ENCODE data around the gene BACE2.

Gene BACE2

DNA sequence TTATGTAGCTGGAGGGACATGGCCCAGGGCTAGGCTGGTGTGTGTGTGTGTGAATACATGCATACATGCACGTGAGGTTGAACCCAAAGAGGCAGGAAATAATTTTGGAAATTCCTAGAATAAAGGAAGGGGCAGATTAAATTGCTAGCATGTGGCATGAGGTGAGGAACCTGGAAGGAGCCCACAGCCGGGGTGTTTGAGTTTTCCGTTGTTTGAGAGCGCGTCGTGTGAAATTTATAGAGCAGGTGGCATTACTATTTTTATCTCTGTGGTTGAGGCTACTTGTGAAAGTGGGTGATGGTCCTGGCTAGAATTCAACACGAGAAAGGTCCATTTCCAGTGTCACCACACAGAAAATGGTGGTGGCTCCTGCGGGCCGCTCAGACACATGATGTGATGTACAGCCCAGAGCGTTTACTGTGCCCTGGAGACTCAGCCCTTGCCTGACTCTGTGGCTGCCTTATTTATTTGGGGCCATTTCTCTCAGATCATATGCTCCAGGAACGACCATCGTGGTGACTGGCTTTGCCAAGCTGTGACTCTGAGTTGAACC is 48.0 kb downstream of the BACE2 start:
- H3K27me3 ChIP-seq (ENCODE audit: insufficient read depth, poor library complexity, severe bottlenecking) = no peaks in the 10 kb centered on the region
- H3K27ac ChIP-seq (replicated peaks) = no peak overlapping the region
- TF ChIP-seq CTCF (IDR thresholded peaks at IDR 0.05; ENCODE audit: insufficient read depth, low read length) (no peak), POLR2AphosphoS5 (IDR thresholded peaks at IDR 0.05; ENCODE audit: low read depth) (no peak)
- no peak for DNase-seq (ENCODE audit: low read depth in 1 of 2, low spot score in 1 of 2)
- H3K4me3 ChIP-seq (replicated peaks; ENCODE audit: insufficient read depth, low read length) = no peak overlapping the region

DNA sequence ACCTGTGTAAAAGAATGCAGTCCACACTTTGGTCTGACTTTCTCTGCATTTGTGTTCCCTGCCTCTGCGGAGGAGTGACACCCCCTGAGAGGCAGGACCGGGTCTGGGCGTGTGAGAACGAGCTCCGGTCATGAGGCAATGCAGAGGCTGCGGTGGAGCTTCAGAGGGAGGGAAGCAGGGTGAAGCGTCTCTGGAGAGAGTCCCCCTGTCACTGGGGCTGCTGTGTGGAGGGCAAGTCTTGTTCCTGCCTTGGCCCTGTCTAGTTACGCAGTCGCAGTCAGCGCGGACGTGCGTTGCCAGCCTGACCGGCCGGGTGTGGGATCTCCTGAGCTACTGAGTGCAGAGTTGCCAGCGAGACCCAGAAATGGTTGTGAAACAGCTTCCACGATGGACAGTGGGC is 48.5 kb downstream of the BACE2 start:
- no peak for TF ChIP-seq REST (IDR thresholded peaks at IDR 0.05; ENCODE audit: insufficient replicate concordance, low read depth)
- no peak for TF ChIP-seq SPI1 (IDR thresholded peaks at IDR 0.05; ENCODE audit: borderline replicate concordance, low read depth)
- no peak for TF ChIP-seq POLR2AphosphoS5 (IDR thresholded peaks at IDR 0.05; ENCODE audit: low read depth)
- TF ChIP-seq CTCF (IDR thresholded peaks at IDR 0.05; ENCODE audit: insufficient read depth, low read length) = no peak
- no peak for TF ChIP-seq GABPA (IDR thresholded peaks at IDR 0.05; ENCODE audit: low read depth)
- Histone ChIP-seq H3K27ac (replicated peaks) (no peak overlapping the region), H3K4me3 (replicated peaks; ENCODE audit: insufficient read depth, low read length) (no peak overlapping the region), H3K27me3 (ENCODE audit: insufficient read depth, poor library complexity, severe bottlenecking) (no peaks in the 10 kb centered on the region)
- DNase-seq (ENCODE audit: low read depth in 1 of 2, low spot score in 1 of 2) = no peak

GRCh38 chr21:41217671-41218385 is 49.9 kb downstream of the BACE2 start:
- no peak for TF ChIP-seq REST (IDR thresholded peaks at IDR 0.05; ENCODE audit: insufficient replicate concordance, low read depth)
- no peak for TF ChIP-seq GABPA (IDR thresholded peaks at IDR 0.05; ENCODE audit: low read depth)
- TF ChIP-seq POLR2AphosphoS5 (IDR thresholded peaks at IDR 0.05; ENCODE audit: low read depth) = no peak
- TF ChIP-seq SPI1 (IDR thresholded peaks at IDR 0.05; ENCODE audit: borderline replicate concordance, low read depth) = no peak
- TF ChIP-seq CTCF (IDR thresholded peaks at IDR 0.05; ENCODE audit: insufficient read depth, low read length) = no peak
- Histone ChIP-seq H3K27me3 (ENCODE audit: insufficient read depth, poor library complexity, severe bottlenecking) (no peaks in the 10 kb centered on the region), H3K4me3 (replicated peaks; ENCODE audit: insufficient read depth, low read length) (no peak overlapping the region), H3K27ac (replicated peaks) (no peak overlapping the region)
- DNase-seq (ENCODE audit: low read depth in 1 of 2, low spot score in 1 of 2) = no peak
